GM21367 (cell line): Measurements from ENCODE around the gene LVRN.

Source experiments
- ATAC-seq: cut with Tn5 transposase; IDR thresholded peaks from one replicate; pipeline ENCODE4 v1.9.1; 2021; ENCODE audit not compliant: unreplicated experiment

Gene LVRN

DNA sequence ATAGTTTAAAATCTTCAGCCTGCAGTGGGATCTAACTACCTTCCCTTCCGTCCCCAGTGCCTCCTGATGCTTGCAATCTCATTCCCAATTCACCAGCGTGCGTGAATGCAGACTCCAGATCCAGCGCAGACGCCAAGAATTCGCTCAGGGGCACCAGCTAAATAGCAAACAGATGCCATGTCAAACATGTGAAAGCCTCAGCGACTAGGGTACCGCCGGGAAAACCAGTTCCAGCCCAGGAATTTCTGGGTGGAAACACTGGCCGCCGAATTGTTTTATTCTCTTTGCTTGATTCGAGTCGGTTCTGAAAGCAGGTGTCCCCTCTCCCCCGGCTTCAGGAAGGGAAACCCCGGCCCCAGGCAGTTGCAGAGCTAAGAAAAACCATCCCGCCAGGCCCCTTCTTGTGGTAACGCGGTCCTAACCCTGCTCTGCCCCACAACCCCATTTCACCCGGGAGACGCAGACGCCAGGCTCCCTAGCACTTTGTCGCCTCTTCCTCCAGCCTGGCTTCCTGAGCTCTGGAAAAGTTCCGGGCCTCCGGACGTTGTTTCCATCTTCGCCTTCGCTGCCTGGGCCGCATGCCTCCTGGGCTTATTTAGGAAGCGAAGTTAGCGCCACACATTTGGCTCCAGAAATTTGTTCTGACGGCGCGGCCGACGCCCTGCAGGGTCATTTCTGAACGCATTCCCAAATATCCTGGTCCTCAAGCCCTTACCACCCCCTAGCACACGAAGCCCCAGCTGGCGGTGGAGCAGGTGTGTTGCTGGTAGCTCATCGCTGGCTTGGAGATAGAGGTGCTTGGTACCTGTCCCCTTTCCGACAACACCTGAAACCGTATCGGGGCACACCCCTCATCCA lies 665 bp upstream of the LVRN start:
- ATAC-seq = no peak

DNA sequence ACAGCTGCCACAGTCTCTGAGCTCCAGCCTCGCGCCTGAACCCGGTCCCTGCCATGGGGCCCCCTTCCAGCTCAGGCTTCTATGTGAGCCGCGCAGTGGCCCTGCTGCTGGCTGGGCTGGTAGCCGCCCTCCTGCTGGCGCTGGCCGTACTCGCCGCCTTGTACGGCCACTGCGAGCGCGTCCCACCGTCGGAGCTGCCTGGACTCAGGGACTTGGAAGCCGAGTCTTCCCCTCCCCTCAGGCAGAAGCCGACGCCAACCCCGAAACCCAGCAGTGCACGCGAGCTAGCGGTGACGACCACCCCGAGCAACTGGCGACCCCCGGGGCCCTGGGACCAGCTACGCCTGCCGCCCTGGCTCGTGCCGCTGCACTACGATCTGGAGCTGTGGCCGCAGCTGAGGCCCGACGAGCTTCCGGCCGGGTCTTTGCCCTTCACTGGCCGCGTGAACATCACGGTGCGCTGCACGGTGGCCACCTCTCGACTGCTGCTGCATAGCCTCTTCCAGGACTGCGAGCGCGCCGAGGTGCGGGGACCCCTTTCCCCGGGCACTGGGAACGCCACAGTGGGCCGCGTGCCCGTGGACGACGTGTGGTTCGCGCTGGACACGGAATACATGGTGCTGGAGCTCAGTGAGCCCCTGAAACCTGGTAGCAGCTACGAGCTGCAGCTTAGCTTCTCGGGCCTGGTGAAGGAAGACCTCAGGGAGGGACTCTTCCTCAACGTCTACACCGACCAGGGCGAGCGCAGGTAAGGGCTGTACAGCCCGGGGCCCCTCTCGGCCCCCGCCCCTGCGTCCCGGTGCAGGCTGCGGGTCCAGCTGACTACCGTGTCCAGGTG lies 509 bp downstream of the LVRN start:
- ATAC-seq = no peak

DNA sequence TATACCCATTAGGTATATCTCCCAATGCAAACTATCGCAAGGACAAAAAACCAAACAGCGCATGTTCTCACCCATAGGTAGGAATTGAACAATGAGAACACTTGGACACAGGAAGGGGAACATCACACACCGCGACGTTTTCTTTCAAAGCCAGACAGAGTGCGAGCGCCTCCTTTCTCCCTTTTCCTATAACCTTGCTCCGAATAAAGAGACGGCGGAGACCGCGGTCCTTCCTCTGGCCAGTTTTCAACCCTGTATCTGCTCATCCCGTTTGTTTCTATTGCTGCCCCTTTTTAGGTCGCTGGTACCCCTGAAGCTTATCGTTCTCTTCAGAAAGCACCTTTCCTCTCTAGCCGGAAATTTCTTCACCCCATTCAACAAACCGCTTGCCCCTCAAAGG lies 1.3 kb downstream of the LVRN start:
- no peak for ATAC-seq

DNA sequence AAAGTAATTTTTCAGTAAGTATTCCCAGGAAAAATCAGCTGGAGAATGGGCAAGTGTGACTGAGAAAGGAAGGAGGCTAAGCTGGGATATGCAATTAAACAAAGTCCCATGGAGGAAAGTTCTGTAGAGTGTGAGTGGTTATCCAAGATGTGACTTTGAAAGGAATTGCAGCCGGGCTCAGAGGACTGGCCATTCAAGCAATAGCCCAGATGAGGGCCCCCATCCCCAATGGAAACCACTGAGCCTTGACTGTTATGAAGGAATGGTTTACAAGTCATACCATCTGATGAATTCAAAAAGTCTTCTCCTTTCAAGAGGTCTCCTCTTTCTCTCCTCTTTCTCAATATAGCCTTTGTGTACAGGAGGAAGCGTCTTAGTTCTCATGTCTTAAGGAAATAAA lies 6.5 kb downstream of the LVRN start:
- no peak for ATAC-seq

DNA sequence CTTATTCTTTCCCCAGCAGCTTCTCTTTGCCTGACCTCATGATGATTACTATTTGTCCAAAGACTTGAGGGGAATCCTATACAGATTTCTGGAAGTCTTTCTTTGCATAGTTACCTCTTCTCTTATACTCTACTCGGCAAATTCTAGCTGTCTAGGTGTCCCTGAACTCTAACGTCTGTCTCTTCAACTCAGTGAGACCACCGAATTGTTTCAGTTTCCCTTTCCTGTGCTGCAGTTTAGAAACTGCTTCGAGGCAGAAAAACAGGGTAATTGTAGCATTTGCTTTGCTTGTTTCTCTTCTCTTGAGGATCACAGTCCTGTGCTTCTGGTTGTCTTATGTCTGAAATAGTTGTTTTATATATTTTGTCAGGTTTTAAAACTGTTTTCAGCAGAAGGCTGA lies 14.8 kb downstream of the LVRN start:
- peak; percentile 90 for ATAC-seq

DNA sequence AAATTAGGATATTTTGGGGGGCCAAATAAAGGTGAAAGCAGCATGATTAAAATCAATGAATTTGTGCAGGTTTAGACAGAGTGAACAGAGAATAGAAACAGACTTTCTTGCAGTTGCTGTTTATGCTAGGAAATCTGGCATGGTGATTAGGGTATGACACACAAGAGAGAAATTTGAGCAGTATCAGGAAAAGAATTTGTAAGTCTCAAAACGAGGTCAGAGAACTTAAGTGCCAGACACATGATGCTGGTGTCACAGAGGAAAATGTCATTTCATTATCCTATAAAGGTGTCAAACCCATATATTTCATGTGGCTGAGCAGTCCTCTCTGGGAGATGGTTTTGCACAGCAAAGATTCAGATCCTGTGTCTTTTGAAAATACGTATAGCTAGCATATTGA lies 15.7 kb downstream of the LVRN start:
- ATAC-seq = no peak

DNA sequence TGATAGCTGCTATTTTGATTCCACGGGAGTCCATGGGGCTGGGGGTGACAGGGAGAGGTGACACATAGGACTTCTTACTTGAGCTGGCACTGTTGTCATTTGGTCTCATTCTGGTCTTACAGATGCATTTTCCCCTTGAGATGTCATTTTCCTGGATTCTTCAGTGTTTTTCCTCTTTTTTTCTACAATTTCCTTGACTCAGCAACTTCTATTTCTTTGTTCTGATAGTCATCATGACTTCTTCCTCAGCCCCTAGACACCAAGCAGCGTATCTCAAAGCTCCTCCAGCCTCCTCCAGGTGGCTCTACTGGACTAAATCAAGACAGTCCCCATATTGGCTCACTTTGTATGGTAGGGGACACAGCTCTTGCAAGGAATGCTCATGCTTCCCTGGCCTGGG lies 16.5 kb downstream of the LVRN start:
- no peak for ATAC-seq

DNA sequence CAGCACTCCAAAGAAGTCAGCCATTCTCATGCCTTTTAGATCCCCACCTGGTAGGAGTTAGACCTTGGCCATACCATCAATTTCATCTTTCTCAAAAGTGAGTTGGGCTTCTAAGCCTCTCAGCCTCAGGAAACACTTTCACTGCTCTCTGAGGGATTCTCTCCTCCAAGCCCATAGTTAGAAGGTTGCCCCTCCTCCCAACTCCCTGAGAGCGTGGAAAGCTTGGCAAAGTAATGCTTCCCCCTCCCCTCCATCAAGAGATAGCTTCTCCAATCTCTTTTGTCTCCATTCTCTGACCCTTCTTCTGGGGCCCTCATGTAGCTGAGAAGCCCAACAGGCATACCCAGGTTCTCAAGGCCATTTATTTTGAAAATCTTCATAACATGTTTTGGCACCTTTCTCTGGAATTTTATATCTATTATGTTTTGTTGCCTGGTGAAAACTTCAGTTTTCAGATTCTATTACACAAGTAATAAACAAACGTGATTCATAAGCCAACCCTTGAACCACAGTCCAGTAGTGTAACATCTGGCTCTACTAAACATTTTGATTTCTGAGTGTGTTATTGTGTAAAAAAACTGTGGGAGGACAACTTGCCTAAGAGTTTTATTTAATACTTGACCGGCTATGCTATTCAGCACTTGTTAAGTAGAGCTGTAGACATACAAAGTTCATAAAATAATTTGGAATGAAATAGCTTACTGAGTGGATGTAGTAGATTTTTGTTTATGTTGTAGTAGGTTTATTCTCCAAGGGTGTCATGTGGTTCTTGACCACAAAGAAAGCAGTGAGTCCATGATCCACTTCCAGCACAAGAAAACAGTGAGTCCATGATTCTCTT lies 17.1 kb downstream of the LVRN start:
- no peak for ATAC-seq

DNA sequence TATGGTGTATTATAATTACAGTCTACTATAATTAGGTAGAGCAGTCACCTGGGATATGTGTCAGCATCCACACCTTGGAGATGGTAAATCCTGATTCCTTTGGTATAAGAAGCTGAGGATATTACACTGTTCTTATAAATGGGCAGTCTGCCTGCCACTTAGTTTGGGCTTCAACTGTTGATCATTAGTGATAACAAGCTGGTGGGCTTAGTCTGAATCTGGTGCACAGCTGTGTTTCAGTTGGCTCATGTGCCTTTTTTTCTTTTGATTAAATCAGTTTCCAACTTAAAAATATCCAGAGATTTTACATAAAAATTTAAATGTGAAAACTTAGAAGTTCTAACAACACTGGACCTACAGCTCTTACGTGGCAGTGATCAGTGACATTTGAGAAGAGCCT lies 21.2 kb downstream of the LVRN start:
- ATAC-seq = no peak

DNA sequence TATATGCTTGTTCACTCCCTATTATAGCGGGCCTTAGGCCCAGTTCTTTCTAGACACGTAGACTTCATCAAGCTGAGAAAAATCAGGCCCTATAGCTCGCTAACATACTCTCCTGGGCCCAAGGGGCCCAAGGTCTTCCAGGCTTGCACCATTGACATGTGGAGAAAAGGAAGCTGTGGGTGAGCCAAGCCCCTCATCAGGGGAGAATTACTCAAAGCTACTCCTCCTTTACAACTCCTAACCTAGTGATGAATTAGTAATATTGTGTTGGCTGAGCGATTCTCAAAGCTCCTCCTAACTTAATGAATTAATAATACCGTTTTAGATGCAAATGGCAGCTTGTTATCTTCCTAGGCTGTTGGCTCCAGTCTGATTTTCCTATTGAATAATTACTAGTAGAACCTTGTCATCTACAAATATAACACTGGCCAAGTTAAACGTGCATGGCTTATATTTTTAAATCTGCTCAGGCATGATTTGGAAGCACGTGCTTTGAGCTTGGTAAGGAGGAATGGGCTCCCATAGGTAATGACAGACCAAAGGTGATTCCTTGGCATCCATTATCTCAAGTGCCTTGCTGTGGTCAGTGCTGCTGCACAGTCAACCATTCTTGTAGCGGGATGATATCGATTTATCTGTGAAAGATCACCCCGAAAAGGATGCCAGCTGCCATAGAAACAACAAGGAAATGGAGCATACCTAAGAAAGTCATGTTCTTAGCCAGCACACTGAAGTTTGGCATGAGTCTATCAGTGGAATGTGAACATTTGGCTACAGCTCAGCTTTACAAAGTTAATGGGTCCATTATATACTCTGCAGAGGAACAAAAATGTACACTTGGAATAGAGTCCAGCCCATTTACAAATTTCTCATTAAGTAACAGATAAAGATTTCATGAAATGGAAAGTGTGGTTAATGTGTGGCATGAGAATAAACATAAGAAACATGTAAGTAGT lies 23.8 kb downstream of the LVRN start:
- no peak for ATAC-seq

DNA sequence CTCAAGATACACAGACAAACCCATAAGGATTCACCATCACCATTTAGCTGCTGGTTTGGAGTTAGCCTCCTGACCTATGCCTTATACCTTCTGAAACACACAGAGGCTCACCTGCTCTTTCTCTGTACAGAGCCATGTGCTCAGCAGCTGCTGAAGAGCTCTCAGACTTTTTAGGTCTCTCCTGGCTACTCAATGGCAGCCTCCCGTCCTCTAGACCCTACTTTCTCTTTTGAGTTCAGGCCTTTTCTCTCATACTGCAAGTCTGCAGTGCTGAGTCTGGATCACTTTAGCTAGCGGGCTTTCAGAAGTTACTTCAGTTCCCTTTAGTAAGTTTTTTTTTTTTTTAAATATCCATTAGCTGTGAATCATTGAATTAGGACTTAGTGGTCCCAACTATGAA lies 25.7 kb downstream of the LVRN start:
- no peak for ATAC-seq

DNA sequence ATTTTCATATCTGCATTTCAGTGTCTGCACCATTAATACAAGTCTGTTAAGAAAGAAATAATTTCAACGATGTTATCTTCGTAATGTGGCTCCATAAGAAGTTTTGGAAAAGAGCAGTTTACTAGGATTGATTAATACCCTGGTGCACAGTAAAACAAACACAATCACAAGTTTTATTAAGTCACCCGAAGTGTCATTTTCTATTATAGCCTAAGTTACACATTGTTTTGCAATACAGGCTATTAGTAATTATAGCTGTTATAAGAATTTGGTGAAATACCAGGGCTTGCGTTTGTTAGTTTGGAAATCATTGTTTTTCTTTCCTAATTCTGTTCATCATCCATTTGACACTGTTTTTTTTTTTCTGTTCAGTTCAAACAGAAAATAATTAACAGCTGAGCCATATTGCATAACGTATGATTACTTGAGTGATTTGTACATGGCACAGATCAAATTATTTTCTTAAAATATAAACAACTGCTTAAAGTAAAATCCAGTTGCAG lies 30.6 kb downstream of the LVRN start:
- ATAC-seq = no peak

DNA sequence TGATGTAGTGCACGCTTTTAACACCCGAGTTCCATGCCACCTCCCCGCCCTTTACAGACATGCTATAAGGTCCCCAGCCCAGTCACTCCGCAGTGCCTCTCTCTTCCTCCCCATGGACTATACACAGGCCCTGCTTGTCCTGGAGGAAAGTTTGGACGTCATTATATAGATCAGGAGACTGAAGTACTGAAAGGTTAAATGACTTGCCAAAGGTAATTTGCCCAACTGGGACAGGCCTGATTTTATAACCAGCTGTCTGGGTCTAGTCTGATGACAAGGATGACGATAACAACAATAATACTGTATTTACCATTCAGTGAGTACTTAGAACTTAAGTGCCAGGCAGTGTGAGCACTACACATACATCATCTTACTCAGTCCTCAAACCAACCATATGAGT lies 33.1 kb downstream of the LVRN start:
- ATAC-seq = no peak

DNA sequence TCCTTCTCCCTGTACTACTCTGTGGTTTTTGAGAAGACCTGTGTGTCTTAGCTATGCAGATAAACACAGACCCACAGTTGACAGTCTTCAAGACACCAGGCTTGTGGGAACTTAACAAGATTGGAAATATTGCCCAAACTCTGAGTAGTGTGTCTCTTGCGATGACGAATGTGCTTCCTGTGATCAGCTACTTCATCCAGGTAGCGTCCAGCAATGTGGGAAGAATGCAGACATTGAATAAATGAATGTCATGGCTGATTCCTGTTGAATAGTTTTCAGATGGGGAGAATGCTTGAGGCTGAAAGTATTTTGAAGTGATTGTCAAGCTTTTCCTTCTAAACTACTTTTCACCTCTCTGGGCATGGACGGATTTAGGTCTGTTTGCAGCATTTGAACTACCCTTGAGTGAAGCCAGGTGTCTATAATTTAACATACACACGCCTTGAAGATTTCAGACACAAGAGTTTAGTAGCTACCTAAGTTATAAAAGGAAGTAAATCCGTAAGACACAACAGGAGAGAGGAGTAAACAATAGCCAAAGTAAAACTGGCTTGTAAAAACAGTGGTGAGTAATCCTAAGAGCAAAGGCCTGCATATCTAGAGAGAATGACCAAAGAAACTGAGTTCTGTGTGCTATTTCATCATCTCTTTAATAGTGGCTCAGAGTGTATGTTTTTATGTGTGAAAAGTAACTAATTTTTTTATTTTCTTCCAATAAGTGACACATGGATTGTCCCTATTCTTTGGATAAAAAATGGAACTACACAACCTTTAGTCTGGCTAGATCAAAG lies 40.0 kb downstream of the LVRN start:
- no peak for ATAC-seq

DNA sequence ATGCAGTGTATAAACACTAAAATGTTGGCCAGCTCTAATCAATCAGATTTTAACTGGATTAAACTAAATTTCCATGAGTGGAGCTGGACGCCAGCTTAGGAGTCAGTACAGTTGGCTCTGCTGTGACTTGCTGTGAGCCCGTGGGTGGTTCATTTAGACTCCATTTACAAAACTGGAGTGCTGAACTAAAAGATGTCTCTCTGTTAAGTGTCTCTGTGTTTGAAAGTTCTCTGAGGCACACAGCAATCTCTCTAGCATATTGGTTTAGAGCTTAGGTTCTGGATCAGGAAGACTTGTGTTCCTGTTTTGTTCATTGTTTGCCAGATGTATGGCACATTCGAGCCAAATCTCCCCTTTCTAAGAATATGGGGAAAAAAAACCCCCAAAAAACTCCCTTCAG lies 42.0 kb downstream of the LVRN start:
- no peak for ATAC-seq

DNA sequence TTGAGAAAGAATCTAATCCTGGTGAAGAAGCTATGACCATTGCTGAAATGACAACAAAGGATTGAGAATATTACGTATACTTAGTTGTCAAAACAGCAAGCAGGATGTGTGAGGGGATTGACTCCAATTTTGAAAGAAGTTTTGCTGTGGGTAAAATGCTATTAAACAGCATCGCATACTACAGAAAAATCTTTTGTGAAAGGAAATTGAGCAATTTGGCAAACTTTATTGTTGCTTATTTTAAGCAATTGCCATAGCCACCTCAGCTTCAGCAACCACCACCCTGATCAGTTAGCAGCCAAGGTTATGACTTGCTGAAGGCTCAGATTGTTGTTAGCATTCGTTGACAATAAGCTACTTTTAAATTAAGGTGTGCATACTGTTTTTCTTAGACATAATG lies 47.5 kb downstream of the LVRN start:
- no peak for ATAC-seq

DNA sequence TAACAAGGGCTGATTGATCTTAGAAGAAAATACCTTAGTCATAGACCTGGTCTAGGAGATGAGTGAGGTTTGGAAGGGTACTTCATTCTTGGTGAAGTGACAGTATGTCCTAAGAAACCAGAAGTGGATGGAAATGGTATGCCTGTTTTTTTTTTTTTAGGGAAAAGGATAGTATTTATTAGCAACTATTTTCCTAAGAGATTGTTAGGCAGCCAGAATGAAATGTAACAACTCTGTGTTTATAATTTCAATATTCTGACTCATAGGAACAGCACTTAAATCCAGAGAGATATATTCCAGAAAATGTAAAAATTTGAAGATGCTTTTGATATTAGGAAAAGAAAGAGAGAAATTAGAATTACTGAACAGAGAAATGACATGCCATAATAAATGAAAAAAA lies 48.8 kb downstream of the LVRN start:
- no peak for ATAC-seq

DNA sequence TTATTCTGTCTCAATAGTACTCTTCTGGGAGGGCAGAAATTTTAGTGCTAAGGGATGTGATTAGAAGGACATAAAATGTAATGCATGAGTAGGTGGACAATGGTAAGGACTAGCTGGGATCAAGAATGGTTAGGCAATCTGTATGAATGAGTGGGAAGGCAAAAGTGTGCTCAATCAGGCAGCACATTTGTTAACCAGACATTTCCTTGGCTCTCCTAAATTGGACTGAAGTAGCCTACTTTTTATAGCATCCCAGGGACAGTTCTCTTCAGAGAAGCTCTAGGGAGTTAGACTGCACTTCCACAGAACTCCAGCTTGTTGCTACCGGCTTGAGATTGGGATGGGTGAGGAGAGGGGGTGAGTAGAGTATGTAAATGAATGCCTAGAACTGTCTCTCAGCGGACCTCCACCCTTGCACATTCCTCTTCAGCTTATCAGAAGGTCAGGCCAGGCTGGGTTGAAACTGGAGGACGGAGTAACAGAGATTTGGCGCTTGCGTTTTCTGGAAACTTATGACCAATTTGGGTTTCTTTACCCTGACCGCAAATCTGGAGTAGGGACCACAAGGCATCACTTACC lies 51.0 kb downstream of the LVRN start:
- no peak for ATAC-seq

DNA sequence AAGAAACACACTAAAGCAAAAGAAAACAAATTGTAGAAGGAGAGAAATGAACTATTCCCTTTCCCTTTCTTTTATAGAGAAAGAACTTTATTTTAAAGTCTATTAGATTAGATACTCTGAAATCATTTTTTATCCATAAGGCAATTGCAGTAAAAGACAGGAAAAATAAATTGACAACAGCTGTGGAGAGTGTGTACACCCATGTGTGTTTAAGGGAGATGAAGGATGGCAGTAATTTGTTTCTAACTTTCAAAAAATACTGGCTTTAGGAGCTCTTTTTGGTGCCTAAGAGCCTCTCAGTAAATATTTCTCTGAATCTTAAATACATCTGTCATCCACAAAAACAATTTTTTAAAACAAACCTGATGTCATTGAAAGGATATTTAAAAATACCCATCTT lies 51.7 kb downstream of the LVRN start:
- no peak for ATAC-seq
